HFFc6 (cell line): ENCODE results near the gene RGL2. TPM values are rescaled to one million over a fixed set of nuclear protein-coding genes. Genes with fewer than 3 reads are reported as not detected.
A peak's percentile ranks its signal among the peaks of the same experiment; 100 is the strongest.

ENCODE experiments used
- DNase-seq: peaks from one replicate; pipeline ENCODE4 v3.0.0-alpha.2; 2018
- H3K27ac Mint-ChIP-seq: 2 replicates; pipeline ENCODE4 v1.8.0; 2020; ENCODE audit warnings: mild to moderate bottlenecking, mixed read lengths
- H3K27me3 Mint-ChIP-seq: 2 replicates; pipeline ENCODE4 v1.8.0; 2021; ENCODE audit warnings: mild to moderate bottlenecking, moderate library complexity, mixed read lengths; ENCODE audit not compliant: insufficient read depth
- H3K36me3 Mint-ChIP-seq: 2 replicates; pipeline ENCODE4 v1.8.0; 2021; ENCODE audit warnings: low read depth, mixed read lengths
- H3K4me1 Mint-ChIP-seq: 2 replicates; pipeline ENCODE4 v1.8.0; 2020; ENCODE audit warnings: low read depth, mixed read lengths
- H3K4me3 Mint-ChIP-seq: 2 replicates; pipeline ENCODE4 v1.8.0; 2020; ENCODE audit warnings: mild to moderate bottlenecking, moderate library complexity, mixed read lengths
- H3K9me3 Mint-ChIP-seq: 2 replicates; pipeline ENCODE4 v1.8.0; 2020; ENCODE audit warnings: mild to moderate bottlenecking, mixed read lengths
- CTCF ChIP-seq: fragments of 200-600 bp; sonication (generic); IDR thresholded peaks from 2 replicates; pipeline ENCODE4 v1.5.0; 2021; ENCODE audit warnings: antibody characterized with exemption, mild to moderate bottlenecking
- total RNA-seq, 6 experiments: library from RNA; stranded (reverse); fragmentation: NEBNext Ultra II Directional; extraction: Animal tissue kit (Norgen Biotek cat#: 25700); gene quantifications; 2 replicates in 1 of 6; 3 replicates in 5 of 6; pipeline ENCODE4 v1.2.3, GENCODE V29; 2021

The RGL2 gene
- total RNA-seq, 6 experiments from 2014 or later: 26.7 to 31.6 (median 27.9) TPM

DNA sequence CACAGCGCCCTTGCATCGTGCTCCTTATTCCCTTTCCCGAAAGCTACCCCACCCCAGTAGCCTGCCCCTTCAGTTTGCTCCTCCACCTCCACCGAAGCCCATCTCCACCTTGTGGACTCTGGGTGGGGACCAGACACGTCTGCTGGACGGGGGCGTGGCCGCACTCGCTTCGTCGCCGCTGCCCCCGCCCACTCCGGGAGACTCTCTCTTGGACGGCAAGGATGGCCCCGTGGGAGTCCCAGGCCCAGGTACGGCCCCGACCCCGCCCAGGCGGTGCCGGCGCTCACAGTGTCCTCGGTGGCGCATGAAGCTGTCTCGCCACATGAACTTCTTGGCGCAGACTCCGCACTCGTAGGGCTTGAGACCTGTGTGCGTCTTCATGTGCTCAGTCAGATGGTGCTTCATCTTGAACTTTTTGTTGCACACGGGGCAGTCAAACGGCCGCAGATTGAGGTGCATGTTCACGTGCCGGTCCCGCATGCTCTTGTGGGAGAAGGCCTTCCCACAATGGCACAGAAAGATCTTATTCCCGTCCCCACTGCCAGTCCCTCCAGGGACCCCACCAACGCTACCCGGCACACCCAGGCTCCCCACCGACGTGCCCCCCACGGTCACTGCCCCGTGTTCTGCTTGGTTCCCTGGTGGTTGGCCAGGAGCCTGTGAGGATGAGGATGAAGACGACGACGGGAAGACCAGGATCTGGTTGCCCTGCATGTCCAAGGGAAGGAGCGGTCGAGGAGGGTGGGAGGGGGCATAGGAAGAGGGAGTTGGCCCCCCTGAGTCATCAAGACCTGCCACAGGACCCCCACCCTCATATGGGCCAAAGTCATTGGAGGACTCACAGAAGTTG, 16.4 kb upstream of the RGL2 start:
- Mint-ChIP-seq H3K27ac (peak overlapping the region; percentile 98), H3K36me3 (peaks cover 33% of the 10 kb centered on the region)
- no peak for DNase-seq

DNA sequence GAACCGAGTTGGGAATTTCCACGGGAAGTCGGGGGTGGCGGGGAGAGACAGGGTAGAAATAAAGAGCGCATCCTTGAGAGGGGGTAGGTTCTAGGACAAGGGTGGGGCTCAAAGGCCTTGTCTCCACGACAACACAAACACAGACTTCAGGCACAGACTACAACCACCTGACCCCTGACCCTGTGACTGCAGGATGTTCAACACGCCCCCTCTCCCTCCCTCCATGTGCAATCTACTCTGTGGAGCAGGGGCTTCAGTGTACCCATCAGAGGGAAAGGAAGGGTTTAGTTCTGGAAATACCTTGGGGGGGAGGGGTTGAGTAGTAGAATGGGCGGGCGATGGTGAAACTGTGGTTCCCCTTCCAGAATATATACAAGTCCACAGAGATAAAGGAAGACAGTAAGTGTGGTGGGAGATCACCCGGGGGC, 15.8 kb upstream of the RGL2 start:
- H3K4me1 Mint-ChIP-seq: peaks cover 50% of the 10 kb centered on the region

More for the DNA sequence above, 16.4 kb upstream of the RGL2 start:
- H3K9me3 Mint-ChIP-seq: no peaks in the 10 kb centered on the region
- peaks cover 6% of the 10 kb centered on the region for H3K27me3 Mint-ChIP-seq
- no peak for TF ChIP-seq CTCF
- peak overlapping the region; percentile 98 for H3K4me3 Mint-ChIP-seq
- peaks cover 56% of the 10 kb centered on the region for H3K4me1 Mint-ChIP-seq

GRCh38 chr6:33313709-33314514, 15.2 kb upstream of the RGL2 start, which contains the start of gene TAPBP:
TSS of gene TAPBP (minus strand) at chr6:33314078. CDS start at chr6:33314041, 37 bp downstream.
- peaks cover 43% of the 10 kb centered on the region for H3K4me1 Mint-ChIP-seq
- peak; percentile 57 for DNase-seq
- peaks cover 21% of the 10 kb centered on the region for H3K36me3 Mint-ChIP-seq

More for the DNA sequence above, 15.8 kb upstream of the RGL2 start:
- Mint-ChIP-seq H3K4me3 (peak overlapping the region; percentile 98), H3K9me3 (no peaks in the 10 kb centered on the region), H3K27ac (peak overlapping the region; percentile 98), H3K36me3 (peaks cover 27% of the 10 kb centered on the region), H3K27me3 (peaks cover 5% of the 10 kb centered on the region)
- TF ChIP-seq CTCF: no peak
- DNase-seq: peak; percentile 77

GRCh38 chr6:33313105-33313708, 14.5 kb upstream of the RGL2 start:
- Mint-ChIP-seq H3K4me1 (peaks cover 43% of the 10 kb centered on the region), H3K9me3 (no peaks in the 10 kb centered on the region), H3K27me3 (peaks cover 5% of the 10 kb centered on the region), H3K36me3 (peaks cover 19% of the 10 kb centered on the region), H3K27ac (peak overlapping the region; percentile 98), H3K4me3 (peak overlapping the region; percentile 98)
- no peak for DNase-seq
- TF ChIP-seq CTCF: no peak

More at GRCh38 chr6:33313709-33314514, 15.2 kb upstream of the RGL2 start, which contains the start of gene TAPBP:
- H3K27ac Mint-ChIP-seq: peak within 1 kb of the TSS; percentile 98
- no peak for TF ChIP-seq CTCF
- peaks cover 5% of the 10 kb centered on the region for H3K27me3 Mint-ChIP-seq
- no peaks in the 10 kb centered on the region for H3K9me3 Mint-ChIP-seq
- peak within 1 kb of the TSS; percentile 98 for H3K4me3 Mint-ChIP-seq

GRCh38 chr6:33312361-33313104, 13.8 kb upstream of the RGL2 start:
- H3K36me3 Mint-ChIP-seq: peaks cover 17% of the 10 kb centered on the region; the same call in 1 of the 2 replicates
- peak overlapping the region; percentile 98 for H3K27ac Mint-ChIP-seq
- H3K27me3 Mint-ChIP-seq: peaks cover 5% of the 10 kb centered on the region
- peak; percentile 55 for DNase-seq
- TF ChIP-seq CTCF: no peak
- no peaks in the 10 kb centered on the region for H3K9me3 Mint-ChIP-seq
- peak overlapping the region; percentile 98 for H3K4me3 Mint-ChIP-seq
- H3K4me1 Mint-ChIP-seq: peaks cover 39% of the 10 kb centered on the region
